ENCODE data around the gene DNAAF3.

Gene DNAAF3

DNA sequence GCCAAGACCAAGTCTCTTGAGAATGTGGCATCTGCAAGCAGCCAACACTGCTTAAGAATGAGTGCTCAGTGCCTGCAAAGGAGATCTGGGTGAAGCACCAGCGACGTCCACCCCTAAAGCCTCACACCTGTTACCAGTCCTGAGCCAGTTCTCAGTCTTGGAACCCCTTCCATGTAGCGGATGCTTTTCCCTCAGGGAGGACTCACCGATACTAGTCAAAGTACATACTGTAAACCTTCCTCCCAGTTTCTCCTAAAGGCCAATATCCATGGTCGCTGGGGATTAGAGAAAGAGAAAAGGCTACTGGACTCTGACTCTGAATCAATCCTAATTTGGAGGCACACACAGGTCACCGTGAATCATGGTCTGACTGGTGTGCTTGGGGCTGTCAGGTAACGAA lies 47.1 kb upstream of the DNAAF3 start:
- ChIA-PET CTCF (interaction anchor here (0.6 to 0.8 kb wide), 2 partner anchors 14 to 53 kb away, joined by 3 read pairs; no protein-coding TSS in a partner anchor), POLR2A (no interaction called here)
- H3K4me3 ChIP-seq (ENCODE audit: low read depth, low read length): no peak overlapping the region
- no peak for TF ChIP-seq ZNF48 (tag by site-specific recombination; IDR thresholded peaks at IDR 0.05)
- no peak for TF ChIP-seq SCRT2 (tag by site-specific recombination; IDR thresholded peaks at IDR 0.05)
- no peak overlapping the region for H3K27ac ChIP-seq (ENCODE audit: extremely low read depth, low read depth, low read length)
- H3K36me3 ChIP-seq (ENCODE audit: control insufficient read depth in 2 of 2, insufficient read depth in 1 of 2, low read length in 2 of 2): no peaks in the 10 kb centered on the region
- H3K4me1 ChIP-seq (ENCODE audit: control insufficient read depth, insufficient read depth, low read length): peaks cover 14% of the 10 kb centered on the region
- no peaks in the 10 kb centered on the region; the same call in 1 of the 2 replicates for H3K9me3 ChIP-seq (ENCODE audit: control insufficient read depth, insufficient read depth, low read depth, low read length)

GRCh38 chr19:55212447-55212846 lies 46.0 kb upstream of the DNAAF3 start:
- H3K36me3 ChIP-seq (ENCODE audit: control insufficient read depth in 2 of 2, insufficient read depth in 1 of 2, low read length in 2 of 2): no peaks in the 10 kb centered on the region
- H3K27ac ChIP-seq (ENCODE audit: extremely low read depth, low read depth, low read length): no peak overlapping the region
- TF ChIP-seq, protein P1, sequence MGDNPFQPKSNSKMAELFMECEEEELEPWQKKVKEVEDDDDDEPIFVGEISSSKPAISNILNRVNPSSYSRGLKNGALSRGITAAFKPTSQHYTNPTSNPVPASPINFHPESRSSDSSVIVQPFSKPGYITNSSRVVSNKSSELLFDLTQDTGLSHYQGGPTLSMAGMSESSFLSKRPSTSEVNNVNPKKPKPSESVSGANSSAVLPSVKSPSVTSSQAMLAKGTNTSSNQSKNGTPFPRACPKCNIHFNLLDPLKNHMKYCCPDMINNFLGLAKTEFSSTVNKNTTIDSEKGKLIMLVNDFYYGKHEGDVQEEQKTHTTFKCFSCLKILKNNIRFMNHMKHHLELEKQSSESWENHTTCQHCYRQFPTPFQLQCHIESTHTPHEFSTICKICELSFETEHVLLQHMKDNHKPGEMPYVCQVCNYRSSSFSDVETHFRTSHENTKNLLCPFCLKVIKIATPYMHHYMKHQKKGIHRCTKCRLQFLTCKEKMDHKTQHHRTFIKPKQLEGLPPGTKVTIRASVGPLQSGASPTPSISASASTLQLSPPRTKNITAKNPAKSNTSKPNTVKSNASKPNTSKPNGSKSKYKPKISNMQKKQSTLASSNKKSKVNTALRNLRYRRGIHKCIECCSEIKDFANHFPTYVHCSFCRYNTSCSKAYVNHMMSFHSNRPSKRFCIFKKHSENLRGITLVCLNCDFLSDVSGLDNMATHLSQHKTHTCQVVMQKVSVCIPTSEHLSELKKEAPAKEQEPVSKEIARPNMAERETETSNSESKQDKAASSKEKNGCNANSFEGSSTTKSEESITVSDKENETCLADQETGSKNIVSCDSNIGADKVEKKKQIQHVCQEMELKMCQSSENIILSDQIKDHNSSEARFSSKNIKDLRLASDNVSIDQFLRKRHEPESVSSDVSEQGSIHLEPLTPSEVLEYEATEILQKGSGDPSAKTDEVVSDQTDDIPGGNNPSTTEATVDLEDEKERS (tag by site-specific recombination; IDR thresholded peaks at IDR 0.05): peak; percentile 94
- TF ChIP-seq ZBTB7A (tag by site-specific recombination; IDR thresholded peaks at IDR 0.05; ENCODE audit: low read depth) (no peak), SETDB1 (IDR thresholded peaks at IDR 0.05; ENCODE audit: insufficient read length, low read length) (peak; percentile 80)
- ChIA-PET CTCF (interaction anchor here (0.7 kb wide), 1 partner anchor 45 kb away, joined by 3 read pairs; no protein-coding TSS in a partner anchor), POLR2A (no interaction called here)
- H3K4me3 ChIP-seq (ENCODE audit: low read depth, low read length): no peak overlapping the region
- H3K4me1 ChIP-seq (ENCODE audit: control insufficient read depth, insufficient read depth, low read length): peaks cover 13% of the 10 kb centered on the region
- no peaks in the 10 kb centered on the region; the same call in 1 of the 2 replicates for H3K9me3 ChIP-seq (ENCODE audit: control insufficient read depth, insufficient read depth, low read depth, low read length)

- Histone ChIP-seq H3K4me3 (ENCODE audit: low read depth, low read length) (no peak overlapping the region), H3K27ac (ENCODE audit: extremely low read depth, low read depth, low read length) (peak overlapping the region; percentile 22; the same call in 1 of the 2 replicates), H3K4me1 (ENCODE audit: control insufficient read depth, insufficient read depth, low read length) (peaks cover 13% of the 10 kb centered on the region), H3K36me3 (ENCODE audit: control insufficient read depth in 2 of 2, insufficient read depth in 1 of 2, low read length in 2 of 2) (no peaks in the 10 kb centered on the region), H3K9me3 (ENCODE audit: control insufficient read depth, insufficient read depth, low read depth, low read length) (no peaks in the 10 kb centered on the region; the same call in 1 of the 2 replicates)
- ChIA-PET POLR2A (interaction anchor here (0.7 to 1.6 kb wide), 3 partner anchors 41 to 198 kb away, joined by 3 read pairs; partner anchors contain the start of gene UBE2S), CTCF (interaction anchor here (0.6 to 0.8 kb wide), 6 partner anchors 10 to 145 kb away, joined by 3 read pairs; no protein-coding TSS in a partner anchor)
- TF ChIP-seq ZNF558 (tag by site-specific recombination; IDR thresholded peaks at IDR 0.05) (no peak), ZNF624 (tag by site-specific recombination; IDR thresholded peaks at IDR 0.05) (no peak), ZNF544 (tag by site-specific recombination; IDR thresholded peaks at IDR 0.05) (no peak), ZIC2 (tag by site-specific recombination; IDR thresholded peaks at IDR 0.05) (no peak), ZNF155 (tag by site-specific recombination; IDR thresholded peaks at IDR 0.05) (no peak), ZNF132 (tag by site-specific recombination; IDR thresholded peaks at IDR 0.05; ENCODE audit: borderline replicate concordance) (no peak), OSR2 (tag by site-specific recombination; IDR thresholded peaks at IDR 0.05) (no peak), ZNF707 (tag by site-specific recombination; IDR thresholded peaks at IDR 0.05) (no peak), ZNF501 (tag by site-specific recombination; IDR thresholded peaks at IDR 0.05) (no peak), ZNF776 (tag by site-specific recombination; IDR thresholded peaks at IDR 0.05; ENCODE audit: borderline replicate concordance) (no peak), IKZF3 (tag by site-specific recombination; IDR thresholded peaks at IDR 0.05) (no peak), ZNF473 (tag by site-specific recombination; IDR thresholded peaks at IDR 0.05) (no peak), ZNF404 (tag by site-specific recombination; IDR thresholded peaks at IDR 0.05) (no peak)
- TF ChIP-seq, protein P2, sequence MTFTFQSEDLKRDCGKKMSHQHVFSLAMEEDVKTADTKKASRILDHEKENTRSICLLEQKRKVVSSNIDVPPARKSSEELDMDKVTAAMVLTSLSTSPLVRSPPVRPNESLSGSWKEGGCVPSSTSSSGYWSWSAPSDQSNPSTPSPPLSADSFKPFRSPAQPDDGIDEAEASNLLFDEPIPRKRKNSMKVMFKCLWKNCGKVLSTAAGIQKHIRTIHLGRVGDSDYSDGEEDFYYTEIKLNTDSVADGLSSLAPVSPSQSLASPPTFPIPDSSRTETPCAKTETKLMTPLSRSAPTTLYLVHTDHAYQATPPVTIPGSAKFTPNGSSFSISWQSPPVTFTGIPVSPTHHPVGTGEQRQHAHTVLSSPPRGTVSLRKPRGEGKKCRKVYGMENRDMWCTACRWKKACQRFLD (tag by site-specific recombination; IDR thresholded peaks at IDR 0.05): no peak
- TF ChIP-seq, protein P3, sequence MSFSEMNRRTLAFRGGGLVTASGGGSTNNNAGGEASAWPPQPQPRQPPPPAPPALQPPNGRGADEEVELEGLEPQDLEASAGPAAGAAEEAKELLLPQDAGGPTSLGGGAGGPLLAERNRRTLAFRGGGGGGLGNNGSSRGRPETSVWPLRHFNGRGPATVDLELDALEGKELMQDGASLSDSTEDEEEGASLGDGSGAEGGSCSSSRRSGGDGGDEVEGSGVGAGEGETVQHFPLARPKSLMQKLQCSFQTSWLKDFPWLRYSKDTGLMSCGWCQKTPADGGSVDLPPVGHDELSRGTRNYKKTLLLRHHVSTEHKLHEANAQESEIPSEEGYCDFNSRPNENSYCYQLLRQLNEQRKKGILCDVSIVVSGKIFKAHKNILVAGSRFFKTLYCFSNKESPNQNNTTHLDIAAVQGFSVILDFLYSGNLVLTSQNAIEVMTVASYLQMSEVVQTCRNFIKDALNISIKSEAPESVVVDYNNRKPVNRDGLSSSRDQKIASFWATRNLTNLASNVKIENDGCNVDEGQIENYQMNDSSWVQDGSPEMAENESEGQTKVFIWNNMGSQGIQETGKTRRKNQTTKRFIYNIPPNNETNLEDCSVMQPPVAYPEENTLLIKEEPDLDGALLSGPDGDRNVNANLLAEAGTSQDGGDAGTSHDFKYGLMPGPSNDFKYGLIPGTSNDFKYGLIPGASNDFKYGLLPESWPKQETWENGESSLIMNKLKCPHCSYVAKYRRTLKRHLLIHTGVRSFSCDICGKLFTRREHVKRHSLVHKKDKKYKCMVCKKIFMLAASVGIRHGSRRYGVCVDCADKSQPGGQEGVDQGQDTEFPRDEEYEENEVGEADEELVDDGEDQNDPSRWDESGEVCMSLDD (tag by site-specific recombination; IDR thresholded peaks at IDR 0.05): 0 out of 2 replicates have a peak, but pooled peaks have one; percentile 48
- TF ChIP-seq, protein P4, sequence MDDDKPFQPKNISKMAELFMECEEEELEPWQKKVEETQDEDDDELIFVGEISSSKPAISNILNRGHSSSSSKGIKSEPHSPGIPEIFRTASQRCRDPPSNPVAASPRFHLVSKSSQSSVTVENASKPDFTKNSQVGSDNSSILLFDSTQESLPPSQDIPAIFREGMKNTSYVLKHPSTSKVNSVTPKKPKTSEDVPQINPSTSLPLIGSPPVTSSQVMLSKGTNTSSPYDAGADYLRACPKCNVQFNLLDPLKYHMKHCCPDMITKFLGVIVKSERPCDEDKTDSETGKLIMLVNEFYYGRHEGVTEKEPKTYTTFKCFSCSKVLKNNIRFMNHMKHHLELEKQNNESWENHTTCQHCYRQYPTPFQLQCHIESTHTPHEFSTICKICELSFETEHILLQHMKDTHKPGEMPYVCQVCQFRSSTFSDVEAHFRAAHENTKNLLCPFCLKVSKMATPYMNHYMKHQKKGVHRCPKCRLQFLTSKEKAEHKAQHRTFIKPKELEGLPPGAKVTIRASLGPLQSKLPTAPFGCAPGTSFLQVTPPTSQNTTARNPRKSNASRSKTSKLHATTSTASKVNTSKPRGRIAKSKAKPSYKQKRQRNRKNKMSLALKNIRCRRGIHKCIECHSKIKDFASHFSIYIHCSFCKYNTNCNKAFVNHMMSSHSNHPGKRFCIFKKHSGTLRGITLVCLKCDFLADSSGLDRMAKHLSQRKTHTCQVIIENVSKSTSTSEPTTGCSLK (tag by site-specific recombination; IDR thresholded peaks at IDR 0.05): no peak
Measured at GRCh38 chr19:55209693-55210472, 43.5 kb upstream of the DNAAF3 start.

Data from HEK293 (cell line).